Measurements from ENCODE around the gene USPL1. TPM values are rescaled to one million over a fixed set of nuclear protein-coding genes. Genes with fewer than 3 reads are reported as not detected.
"Not testable (repeated sequence)": the region's sequence is repeated elsewhere in the genome, so short reads cannot be mapped to it uniquely, and the experiment has no call there.

USPL1 gene
- total RNA-seq, 2 donors from 2014 or later, result 31.8 to 32.4 TPM

- H3K4me3 Mint-ChIP-seq, result no peak overlapping the region
- peaks cover 3% of the 10 kb centered on the region for H3K36me3 Mint-ChIP-seq (ENCODE audit: low read depth)
- H3K27me3 Mint-ChIP-seq, result no peaks in the 10 kb centered on the region
- no peaks in the 10 kb centered on the region for H3K9me3 ChIP-seq (ENCODE audit: control insufficient read depth, low read length, poor library complexity, severe bottlenecking)
- no peak for DNase-seq
- peaks cover 2% of the 10 kb centered on the region for H3K4me1 Mint-ChIP-seq
- no peak overlapping the region for H3K27ac Mint-ChIP-seq
- no peak for ATAC-seq
Observed at GRCh38 chr13:30593001-30593400, 24.7 kb upstream of the USPL1 start.

GRCh38 chr13:30600496-30600895 lies 17.2 kb upstream of the USPL1 start:
- ATAC-seq, result no peak
- Mint-ChIP-seq H3K27me3 (no peaks in the 10 kb centered on the region), H3K36me3 (ENCODE audit: low read depth) (no peaks in the 10 kb centered on the region), H3K4me1 (peaks cover 18% of the 10 kb centered on the region), H3K27ac (no peak overlapping the region), H3K4me3 (no peak overlapping the region)
- DNase-seq, result no peak
- no peaks in the 10 kb centered on the region for H3K9me3 ChIP-seq (ENCODE audit: control insufficient read depth, low read length, poor library complexity, severe bottlenecking)

- Mint-ChIP-seq H3K4me3 (no peak overlapping the region), H3K36me3 (ENCODE audit: low read depth) (no peaks in the 10 kb centered on the region), H3K27me3 (no peaks in the 10 kb centered on the region), H3K4me1 (peaks cover 16% of the 10 kb centered on the region), H3K27ac (no peak overlapping the region)
- H3K9me3 ChIP-seq (ENCODE audit: control insufficient read depth, low read length, poor library complexity, severe bottlenecking), result no peaks in the 10 kb centered on the region
- DNase-seq, result no peak
- ATAC-seq, result no peak
Observed at GRCh38 chr13:30601836-30602235, 15.9 kb upstream of the USPL1 start.

- Mint-ChIP-seq H3K27ac (peak overlapping the region; percentile 45), H3K36me3 (ENCODE audit: low read depth) (no peaks in the 10 kb centered on the region), H3K4me3 (no peak overlapping the region), H3K27me3 (no peaks in the 10 kb centered on the region), H3K4me1 (peaks cover 25% of the 10 kb centered on the region)
- ATAC-seq (no peak), DNase-seq (no peak)
- no peaks in the 10 kb centered on the region for H3K9me3 ChIP-seq (ENCODE audit: control insufficient read depth, low read length, poor library complexity, severe bottlenecking)
Observed at GRCh38 chr13:30605052-30605451, 12.7 kb upstream of the USPL1 start.

- DNase-seq; H3K4me3 Mint-ChIP-seq; H3K27me3 Mint-ChIP-seq; H3K36me3 Mint-ChIP-seq (ENCODE audit: low read depth); ATAC-seq; H3K9me3 ChIP-seq (ENCODE audit: control insufficient read depth, low read length, poor library complexity, severe bottlenecking): not testable (repeated sequence)
- Mint-ChIP-seq H3K4me1 (peaks cover 24% of the 10 kb centered on the region), H3K27ac (peak overlapping the region; percentile 93)
Observed at GRCh38 chr13:30607186-30607585, 10.5 kb upstream of the USPL1 start.

GRCh38 chr13:30607908-30608307 lies 9.8 kb upstream of the USPL1 start:
- Mint-ChIP-seq H3K27me3 (no peaks in the 10 kb centered on the region), H3K4me1 (peaks cover 26% of the 10 kb centered on the region), H3K4me3 (no peak overlapping the region), H3K27ac (peak overlapping the region; percentile 93), H3K36me3 (ENCODE audit: low read depth) (no peaks in the 10 kb centered on the region)
- DNase-seq (peak; percentile 17 to 57 (median 48)), ATAC-seq (peak; percentile 99)
- H3K9me3 ChIP-seq (ENCODE audit: control insufficient read depth, low read length, poor library complexity, severe bottlenecking), result no peaks in the 10 kb centered on the region

GRCh38 chr13:30608364-30608763 lies 9.4 kb upstream of the USPL1 start:
- Mint-ChIP-seq H3K4me1 (peaks cover 21% of the 10 kb centered on the region), H3K36me3 (ENCODE audit: low read depth) (no peaks in the 10 kb centered on the region), H3K27ac (peak overlapping the region; percentile 93)

DNA sequence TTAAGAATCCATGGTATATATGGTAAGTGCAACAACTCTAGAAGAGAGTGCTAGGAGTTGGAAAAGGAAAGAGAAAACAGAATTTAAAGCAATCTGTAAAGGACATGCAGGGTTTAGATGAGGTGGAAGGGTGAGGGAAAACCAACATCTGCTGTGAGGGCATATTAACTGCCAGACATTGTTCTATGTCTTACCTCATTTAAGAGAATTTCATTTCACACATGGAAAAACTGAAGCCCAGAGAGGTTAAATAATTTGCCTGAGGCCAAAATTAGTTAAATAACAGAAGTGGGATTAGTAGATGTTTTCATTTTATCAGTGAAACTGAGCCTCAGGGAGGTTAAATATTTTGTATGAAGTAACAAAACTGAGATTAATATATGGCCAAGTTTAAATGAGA lies 7.4 kb upstream of the USPL1 start:
- peaks cover 20% of the 10 kb centered on the region for H3K4me1 Mint-ChIP-seq
- ATAC-seq (no peak), DNase-seq (no peak)
- peak overlapping the region; percentile 16 for H3K27ac Mint-ChIP-seq
- H3K27me3 Mint-ChIP-seq, result no peaks in the 10 kb centered on the region
- no peaks in the 10 kb centered on the region for H3K9me3 ChIP-seq (ENCODE audit: control insufficient read depth, low read length, poor library complexity, severe bottlenecking)
- no peaks in the 10 kb centered on the region for H3K36me3 Mint-ChIP-seq (ENCODE audit: low read depth)
- no peak overlapping the region for H3K4me3 Mint-ChIP-seq

More at GRCh38 chr13:30608364-30608763, 9.4 kb upstream of the USPL1 start:
- DNase-seq (no peak), ATAC-seq (no peak)
- Mint-ChIP-seq H3K27me3 (no peaks in the 10 kb centered on the region), H3K4me3 (no peak overlapping the region)
- no peaks in the 10 kb centered on the region for H3K9me3 ChIP-seq (ENCODE audit: control insufficient read depth, low read length, poor library complexity, severe bottlenecking)

GRCh38 chr13:30615481-30615865 lies 2.2 kb upstream of the USPL1 start:
- no peaks in the 10 kb centered on the region for H3K27me3 Mint-ChIP-seq
- H3K9me3 ChIP-seq (ENCODE audit: control insufficient read depth, low read length, poor library complexity, severe bottlenecking), result no peaks in the 10 kb centered on the region
- no peak overlapping the region for H3K4me3 Mint-ChIP-seq
- DNase-seq (no peak), ATAC-seq (no peak)
- H3K36me3 Mint-ChIP-seq (ENCODE audit: low read depth), result no peaks in the 10 kb centered on the region
- peaks cover 17% of the 10 kb centered on the region for H3K4me1 Mint-ChIP-seq
- no peak overlapping the region for H3K27ac Mint-ChIP-seq

- Mint-ChIP-seq H3K4me1 (peaks cover 17% of the 10 kb centered on the region), H3K27ac (no peak overlapping the region), H3K36me3 (ENCODE audit: low read depth) (no peaks in the 10 kb centered on the region), H3K27me3 (no peaks in the 10 kb centered on the region), H3K4me3 (no peak overlapping the region)
- H3K9me3 ChIP-seq (ENCODE audit: control insufficient read depth, low read length, poor library complexity, severe bottlenecking), result no peaks in the 10 kb centered on the region
- ATAC-seq (no peak), DNase-seq (no peak)
Observed at GRCh38 chr13:30615866-30616541, 1.7 kb upstream of the USPL1 start.

DNA sequence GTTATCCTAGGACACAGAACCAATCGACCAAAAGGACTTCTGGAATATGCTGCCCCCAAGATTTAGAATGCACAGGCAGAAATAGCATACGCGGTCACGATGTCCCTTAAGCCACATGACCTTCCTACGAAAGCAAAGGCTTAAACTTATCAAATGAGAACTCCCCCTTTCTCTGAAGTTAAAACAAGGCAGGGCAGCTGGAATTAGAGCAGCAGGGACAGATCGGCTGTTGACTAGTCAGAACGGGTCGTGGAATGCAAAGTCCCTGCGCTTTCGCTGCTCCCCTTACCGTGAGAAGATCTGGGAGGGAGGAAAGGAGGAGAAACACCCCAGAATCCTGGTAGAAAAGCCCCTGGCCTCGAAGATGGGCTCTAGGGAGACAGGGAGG lies 799 bp upstream of the USPL1 start:
- H3K9me3 ChIP-seq (ENCODE audit: control insufficient read depth, low read length, poor library complexity, severe bottlenecking), result no peaks in the 10 kb centered on the region
- Mint-ChIP-seq H3K4me1 (peaks cover 20% of the 10 kb centered on the region), H3K27me3 (no peaks in the 10 kb centered on the region), H3K27ac (no peak overlapping the region), H3K36me3 (ENCODE audit: low read depth) (no peaks in the 10 kb centered on the region), H3K4me3 (no peak overlapping the region)
- DNase-seq, result peak in 2 of 3 donors; percentile 34 to 42
- ATAC-seq, result peak; percentile 36

DNA sequence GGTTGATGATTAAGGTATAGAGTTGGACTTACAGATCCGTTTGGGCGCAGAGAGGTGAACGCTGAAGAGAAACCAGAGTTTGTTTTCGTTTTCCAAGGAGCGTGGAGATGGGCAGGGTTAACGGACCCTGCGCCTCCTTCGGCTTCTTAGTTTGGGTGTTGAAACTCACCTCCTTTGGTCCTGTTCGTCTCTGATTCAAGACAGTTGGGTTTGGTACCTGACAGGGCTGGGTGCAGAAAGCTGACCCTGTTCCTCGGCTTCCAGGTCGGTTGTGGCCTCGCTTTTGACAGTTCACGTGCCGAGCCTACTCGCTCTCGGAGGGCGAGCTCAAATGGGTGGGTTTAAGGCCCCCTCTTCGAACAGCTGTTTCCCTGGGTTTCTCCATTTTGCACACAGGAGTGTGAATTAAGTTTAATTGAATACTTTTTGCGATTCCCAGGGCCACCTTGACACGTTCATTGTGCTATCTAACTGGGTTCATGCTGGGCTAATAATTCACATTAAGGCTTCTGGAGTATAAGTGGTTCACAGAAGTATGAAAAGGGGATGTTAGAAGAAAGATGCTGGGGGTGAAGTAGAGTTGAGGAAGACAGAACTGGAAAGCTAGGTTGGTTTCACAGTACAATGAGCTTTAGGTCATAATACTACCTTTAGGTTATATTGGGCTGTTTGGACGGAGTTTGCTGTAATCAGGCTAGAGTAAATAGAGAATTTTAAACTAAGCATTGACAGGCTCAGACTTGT lies 638 bp downstream of the USPL1 start:
- DNase-seq (peak; percentile 9 to 13 (median 12)), ATAC-seq (peak; percentile 1)
- Mint-ChIP-seq H3K36me3 (ENCODE audit: low read depth) (peaks cover 6% of the 10 kb centered on the region), H3K27me3 (no peaks in the 10 kb centered on the region), H3K4me3 (no peak overlapping the region), H3K27ac (no peak overlapping the region), H3K4me1 (peaks cover 20% of the 10 kb centered on the region)
- H3K9me3 ChIP-seq (ENCODE audit: control insufficient read depth, low read length, poor library complexity, severe bottlenecking), result no peaks in the 10 kb centered on the region

DNA sequence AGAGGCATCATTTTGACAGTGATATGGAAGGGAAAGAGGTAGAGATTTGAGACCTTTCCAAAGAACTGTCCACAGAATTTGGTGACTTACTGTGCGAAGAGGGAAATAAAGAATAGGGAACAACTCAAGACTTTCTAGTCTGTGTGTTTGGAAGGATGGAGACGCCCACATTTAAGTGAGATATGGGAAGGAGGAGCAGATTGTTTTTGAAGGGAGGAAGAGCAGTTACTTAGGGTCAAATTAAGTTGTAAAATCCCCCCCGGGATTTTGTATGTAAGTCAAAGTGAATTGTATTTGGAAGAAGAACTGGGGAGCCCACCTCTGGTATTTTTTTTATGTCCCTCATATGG lies 1.2 kb downstream of the USPL1 start:
- DNase-seq, result no peak
- no peak overlapping the region for H3K27ac Mint-ChIP-seq
- H3K36me3 Mint-ChIP-seq (ENCODE audit: low read depth), result peaks cover 6% of the 10 kb centered on the region
- H3K4me3 Mint-ChIP-seq, result no peak overlapping the region
- ATAC-seq, result no peak
- H3K27me3 Mint-ChIP-seq, result no peaks in the 10 kb centered on the region
- H3K9me3 ChIP-seq (ENCODE audit: control insufficient read depth, low read length, poor library complexity, severe bottlenecking), result no peaks in the 10 kb centered on the region
- peaks cover 18% of the 10 kb centered on the region for H3K4me1 Mint-ChIP-seq

- no peak overlapping the region for H3K4me3 Mint-ChIP-seq
- DNase-seq, result no peak
- no peaks in the 10 kb centered on the region for H3K9me3 ChIP-seq (ENCODE audit: control insufficient read depth, low read length, poor library complexity, severe bottlenecking)
- H3K36me3 Mint-ChIP-seq (ENCODE audit: low read depth), result peaks cover 6% of the 10 kb centered on the region
- ATAC-seq, result no peak
- H3K27me3 Mint-ChIP-seq, result no peaks in the 10 kb centered on the region
- peaks cover 20% of the 10 kb centered on the region for H3K4me1 Mint-ChIP-seq
- no peak overlapping the region for H3K27ac Mint-ChIP-seq
Observed at GRCh38 chr13:30619731-30620130, 2.0 kb downstream of the USPL1 start.
